Ishikawa (cell line): Measurements from ENCODE around the gene MRTFA.

Source experiments
- CEBPB ChIP-seq: IDR thresholded peaks from 2 replicates; pipeline ENCODE4 v1.6.1; 2012
- EGR1 ChIP-seq: IDR thresholded peaks from 2 replicates; pipeline ENCODE4 v1.6.1; 2012
- EP300 ChIP-seq: IDR thresholded peaks from 2 replicates; pipeline ENCODE4 v1.6.1; 2012; ENCODE audit warnings: borderline replicate concordance
- FOXM1 ChIP-seq: IDR thresholded peaks from 2 replicates; pipeline ENCODE4 v1.6.1; 2012; ENCODE audit warnings: low read depth, borderline replicate concordance
- RAD21 ChIP-seq: IDR thresholded peaks from 2 replicates; pipeline ENCODE4 v1.6.1; 2012; ENCODE audit warnings: low read depth
- TAF1 ChIP-seq: IDR thresholded peaks from 2 replicates; pipeline ENCODE4 v1.6.1; 2012; ENCODE audit warnings: low read depth, mild to moderate bottlenecking
- YY1 ChIP-seq: IDR thresholded peaks from 2 replicates; pipeline ENCODE4 v1.6.1; 2012; ENCODE audit warnings: low read depth
- ZBTB7A ChIP-seq: IDR thresholded peaks from 2 replicates; pipeline ENCODE4 v1.6.1; 2012; ENCODE audit warnings: low read depth
- TF ChIP-seq, protein P1 (sequence below): IDR thresholded peaks from 2 replicates; pipeline ENCODE4 v1.6.1; 2012
- TF ChIP-seq, protein P2 (sequence below): IDR thresholded peaks from 2 replicates; pipeline ENCODE4 v1.6.1; 2012; ENCODE audit warnings: low read depth, mild to moderate bottlenecking

DNA sequence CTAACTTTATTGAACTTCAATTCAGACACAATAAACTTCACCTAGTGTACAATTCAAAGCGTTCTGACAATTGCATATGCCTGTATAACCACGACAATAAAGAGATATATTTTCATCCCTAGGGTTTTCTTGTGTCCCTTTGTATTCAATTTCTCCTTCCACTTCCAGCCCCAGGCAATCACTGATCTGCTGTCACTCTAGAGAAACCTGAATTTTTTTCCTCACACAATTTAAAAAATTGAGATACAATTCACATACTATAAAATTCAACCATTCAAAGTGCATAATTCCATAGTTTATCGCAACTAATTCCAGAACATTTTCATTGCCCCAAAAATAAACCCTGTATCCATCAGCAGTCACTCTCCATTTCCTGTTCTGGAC lies 116.6 kb downstream of the MRTFA start:
- TF ChIP-seq EP300 (no peak), YY1 (no peak), RAD21 (no peak), ZBTB7A (no peak), CEBPB (no peak), EGR1 (no peak), FOXM1 (no peak), TAF1 (no peak)
- TF ChIP-seq, protein P1, sequence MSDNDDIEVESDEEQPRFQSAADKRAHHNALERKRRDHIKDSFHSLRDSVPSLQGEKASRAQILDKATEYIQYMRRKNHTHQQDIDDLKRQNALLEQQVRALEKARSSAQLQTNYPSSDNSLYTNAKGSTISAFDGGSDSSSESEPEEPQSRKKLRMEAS = no peak
- TF ChIP-seq, protein P2, sequence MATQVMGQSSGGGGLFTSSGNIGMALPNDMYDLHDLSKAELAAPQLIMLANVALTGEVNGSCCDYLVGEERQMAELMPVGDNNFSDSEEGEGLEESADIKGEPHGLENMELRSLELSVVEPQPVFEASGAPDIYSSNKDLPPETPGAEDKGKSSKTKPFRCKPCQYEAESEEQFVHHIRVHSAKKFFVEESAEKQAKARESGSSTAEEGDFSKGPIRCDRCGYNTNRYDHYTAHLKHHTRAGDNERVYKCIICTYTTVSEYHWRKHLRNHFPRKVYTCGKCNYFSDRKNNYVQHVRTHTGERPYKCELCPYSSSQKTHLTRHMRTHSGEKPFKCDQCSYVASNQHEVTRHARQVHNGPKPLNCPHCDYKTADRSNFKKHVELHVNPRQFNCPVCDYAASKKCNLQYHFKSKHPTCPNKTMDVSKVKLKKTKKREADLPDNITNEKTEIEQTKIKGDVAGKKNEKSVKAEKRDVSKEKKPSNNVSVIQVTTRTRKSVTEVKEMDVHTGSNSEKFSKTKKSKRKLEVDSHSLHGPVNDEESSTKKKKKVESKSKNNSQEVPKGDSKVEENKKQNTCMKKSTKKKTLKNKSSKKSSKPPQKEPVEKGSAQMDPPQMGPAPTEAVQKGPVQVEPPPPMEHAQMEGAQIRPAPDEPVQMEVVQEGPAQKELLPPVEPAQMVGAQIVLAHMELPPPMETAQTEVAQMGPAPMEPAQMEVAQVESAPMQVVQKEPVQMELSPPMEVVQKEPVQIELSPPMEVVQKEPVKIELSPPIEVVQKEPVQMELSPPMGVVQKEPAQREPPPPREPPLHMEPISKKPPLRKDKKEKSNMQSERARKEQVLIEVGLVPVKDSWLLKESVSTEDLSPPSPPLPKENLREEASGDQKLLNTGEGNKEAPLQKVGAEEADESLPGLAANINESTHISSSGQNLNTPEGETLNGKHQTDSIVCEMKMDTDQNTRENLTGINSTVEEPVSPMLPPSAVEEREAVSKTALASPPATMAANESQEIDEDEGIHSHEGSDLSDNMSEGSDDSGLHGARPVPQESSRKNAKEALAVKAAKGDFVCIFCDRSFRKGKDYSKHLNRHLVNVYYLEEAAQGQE = no peak
